HepG2 (cell line): ENCODE data around the gene SCIN.

Experiments
- FOXJ3 ChIP-seq: sonication (generic); formaldehyde crosslinking; IDR thresholded peaks from 2 replicates; pipeline ENCODE4 v1.4.0; 2020; ENCODE audit warnings: missing genetic modification reagents, mild to moderate bottlenecking, borderline replicate concordance
- FOXM1 ChIP-seq: sonication (generic); formaldehyde crosslinking; IDR thresholded peaks from 2 replicates; pipeline ENCODE4 v1.5.0; 2020; ENCODE audit warnings: missing genetic modification reagents
- HNF4G ChIP-seq, 2 experiments: sonication (generic) in 1 of 2; formaldehyde crosslinking in 1 of 2; IDR thresholded peaks; 2 replicates each; pipeline versions ENCODE4 v1.4.0 to v1.6.1; 2011 to 2020; ENCODE audit warnings: borderline replicate concordance in 2 of 2, low read depth in 2 of 2, mild to moderate bottlenecking in 2 of 2, low read length in 1 of 2, missing genetic modification reagents in 1 of 2, moderate library complexity in 1 of 2
- NAIF1 ChIP-seq: sonication (generic); formaldehyde crosslinking; IDR thresholded peaks from 2 replicates; pipeline ENCODE4 v1.5.0; 2020; ENCODE audit warnings: mild to moderate bottlenecking, missing genetic modification reagents, borderline replicate concordance
- NBN ChIP-seq: fragments of 450-650 bp; conservative IDR thresholded peaks from 2 replicates; pipeline ENCODE4 v1.6.1; 2017
- PAX8 ChIP-seq: sonication (generic); formaldehyde crosslinking; IDR thresholded peaks from 2 replicates; pipeline ENCODE4 v1.8.0; 2022; ENCODE audit warnings: mild to moderate bottlenecking, missing genetic modification reagents, borderline replicate concordance
- TARDBP ChIP-seq: sonication (generic); formaldehyde crosslinking; IDR thresholded peaks from 2 replicates; pipeline ENCODE4 v1.8.0; 2022; ENCODE audit warnings: mild to moderate bottlenecking, missing genetic modification reagents
- ZBTB42 ChIP-seq: sonication (generic); formaldehyde crosslinking; IDR thresholded peaks from 2 replicates; pipeline ENCODE4 v1.5.0; 2020; ENCODE audit warnings: mild to moderate bottlenecking, missing genetic modification reagents
- TF ChIP-seq, protein P1 (sequence below): sonication (generic); formaldehyde crosslinking; IDR thresholded peaks from 2 replicates; pipeline ENCODE4 v1.4.0; 2020; ENCODE audit warnings: missing genetic modification reagents
- TF ChIP-seq, protein P2 (sequence below): sonication (generic); formaldehyde crosslinking; IDR thresholded peaks from 2 replicates; pipeline ENCODE4 v1.5.0; 2020; ENCODE audit warnings: mild to moderate bottlenecking, missing genetic modification reagents, moderate library complexity

DNA sequence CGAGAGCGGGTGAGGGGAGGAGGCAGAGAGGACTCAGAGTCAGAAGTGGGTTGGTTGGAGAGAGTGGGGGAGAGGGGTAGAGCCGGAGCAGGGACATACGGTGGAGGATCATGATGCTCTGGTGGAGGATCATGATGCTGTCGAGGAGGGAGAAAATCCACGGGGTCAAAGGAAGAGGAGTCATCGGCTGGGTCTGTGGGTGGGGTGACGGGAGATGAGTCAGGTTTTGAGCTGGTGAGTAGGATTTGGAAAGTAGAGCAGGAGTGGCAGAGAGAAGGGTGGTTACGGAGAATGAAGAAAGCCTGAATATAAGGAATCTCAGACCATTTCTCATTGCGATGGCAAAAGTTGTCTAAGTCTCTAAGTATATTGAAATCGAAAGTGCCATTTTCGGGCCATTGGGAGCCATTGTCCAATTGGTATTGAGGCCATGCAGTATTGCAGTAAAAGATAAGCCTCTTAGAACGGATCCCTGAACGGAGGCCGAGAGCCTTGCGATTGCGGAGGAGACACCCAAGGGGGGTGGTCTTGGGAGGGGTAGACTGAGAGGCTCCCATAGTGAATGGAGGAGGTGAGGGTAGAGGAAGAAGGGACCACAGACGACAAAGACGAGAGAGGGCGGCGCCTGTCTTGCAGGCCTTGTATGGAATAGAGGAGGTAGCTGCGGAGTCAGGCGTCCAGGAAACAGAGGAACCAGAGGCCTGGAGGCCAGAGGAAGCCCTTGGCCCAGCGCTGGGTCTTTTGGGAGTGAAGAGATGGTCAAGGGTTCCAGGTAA, 23.8 kb downstream of the SCIN start:
- TF ChIP-seq PAX8 (CRISPR knock-in tag) (no peak), TARDBP (CRISPR knock-in tag) (no peak), NBN (no peak), NAIF1 (CRISPR knock-in tag) (no peak), ZBTB42 (CRISPR knock-in tag) (no peak), FOXJ3 (no peak), FOXM1 (CRISPR knock-in tag) (no peak), HNF4G (IDR thresholded peaks at IDR 0.05; ENCODE audit: borderline replicate concordance, low read depth, low read length) (no peak), HNF4G (CRISPR knock-in tag; IDR thresholded peaks at IDR 0.05; ENCODE audit: borderline replicate concordance, low read depth) (no peak)
- TF ChIP-seq, protein P1, sequence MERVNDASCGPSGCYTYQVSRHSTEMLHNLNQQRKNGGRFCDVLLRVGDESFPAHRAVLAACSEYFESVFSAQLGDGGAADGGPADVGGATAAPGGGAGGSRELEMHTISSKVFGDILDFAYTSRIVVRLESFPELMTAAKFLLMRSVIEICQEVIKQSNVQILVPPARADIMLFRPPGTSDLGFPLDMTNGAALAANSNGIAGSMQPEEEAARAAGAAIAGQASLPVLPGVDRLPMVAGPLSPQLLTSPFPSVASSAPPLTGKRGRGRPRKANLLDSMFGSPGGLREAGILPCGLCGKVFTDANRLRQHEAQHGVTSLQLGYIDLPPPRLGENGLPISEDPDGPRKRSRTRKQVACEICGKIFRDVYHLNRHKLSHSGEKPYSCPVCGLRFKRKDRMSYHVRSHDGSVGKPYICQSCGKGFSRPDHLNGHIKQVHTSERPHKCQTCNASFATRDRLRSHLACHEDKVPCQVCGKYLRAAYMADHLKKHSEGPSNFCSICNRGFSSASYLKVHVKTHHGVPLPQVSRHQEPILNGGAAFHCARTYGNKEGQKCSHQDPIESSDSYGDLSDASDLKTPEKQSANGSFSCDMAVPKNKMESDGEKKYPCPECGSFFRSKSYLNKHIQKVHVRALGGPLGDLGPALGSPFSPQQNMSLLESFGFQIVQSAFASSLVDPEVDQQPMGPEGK (CRISPR knock-in tag), result no peak
- TF ChIP-seq, protein P2, sequence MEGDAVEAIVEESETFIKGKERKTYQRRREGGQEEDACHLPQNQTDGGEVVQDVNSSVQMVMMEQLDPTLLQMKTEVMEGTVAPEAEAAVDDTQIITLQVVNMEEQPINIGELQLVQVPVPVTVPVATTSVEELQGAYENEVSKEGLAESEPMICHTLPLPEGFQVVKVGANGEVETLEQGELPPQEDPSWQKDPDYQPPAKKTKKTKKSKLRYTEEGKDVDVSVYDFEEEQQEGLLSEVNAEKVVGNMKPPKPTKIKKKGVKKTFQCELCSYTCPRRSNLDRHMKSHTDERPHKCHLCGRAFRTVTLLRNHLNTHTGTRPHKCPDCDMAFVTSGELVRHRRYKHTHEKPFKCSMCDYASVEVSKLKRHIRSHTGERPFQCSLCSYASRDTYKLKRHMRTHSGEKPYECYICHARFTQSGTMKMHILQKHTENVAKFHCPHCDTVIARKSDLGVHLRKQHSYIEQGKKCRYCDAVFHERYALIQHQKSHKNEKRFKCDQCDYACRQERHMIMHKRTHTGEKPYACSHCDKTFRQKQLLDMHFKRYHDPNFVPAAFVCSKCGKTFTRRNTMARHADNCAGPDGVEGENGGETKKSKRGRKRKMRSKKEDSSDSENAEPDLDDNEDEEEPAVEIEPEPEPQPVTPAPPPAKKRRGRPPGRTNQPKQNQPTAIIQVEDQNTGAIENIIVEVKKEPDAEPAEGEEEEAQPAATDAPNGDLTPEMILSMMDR, result no peak
